Measurements from ENCODE around the gene DOCK3.

DOCK3 gene

GRCh38 chr3:51275111-51275805, 600.5 kb downstream of the DOCK3 start:
- Histone ChIP-seq H3K36me3 (ENCODE audit: control insufficient read depth, insufficient read depth, low read length) (no peaks in the 10 kb centered on the region), H2AK5ac (ENCODE audit: low read length) (no peak overlapping the region), H3K79me2 (ENCODE audit: control insufficient read depth, insufficient read depth, low read length) (no peaks in the 10 kb centered on the region), H3K18ac (ENCODE audit: low read length) (no peak overlapping the region), H2BK120ac (ENCODE audit: low read depth, low read length) (no peak overlapping the region), H2BK15ac (replicated peaks; ENCODE audit: low read depth) (no peak overlapping the region), H3K27me3 (ENCODE audit: insufficient read depth, low read length, poor library complexity) (no peaks in the 10 kb centered on the region), H3K56ac (ENCODE audit: low read length) (no peak overlapping the region), H2BK5ac (ENCODE audit: low read length) (no peak overlapping the region), H3K79me1 (ENCODE audit: low read length) (no peaks in the 10 kb centered on the region), H3K23ac (ENCODE audit: low read length) (no peak overlapping the region), H3K4me3 (ENCODE audit: low read length) (no peak overlapping the region), H4K8ac (ENCODE audit: low read depth, low read length) (no peak overlapping the region), H3K4me1 (ENCODE audit: control insufficient read depth, low read depth, low read length) (no peaks in the 10 kb centered on the region), H3K4me2 (ENCODE audit: low read length) (no peak overlapping the region), H3K27ac (ENCODE audit: low read depth, low read length) (no peak overlapping the region), H4K5ac (ENCODE audit: low read length) (no peak overlapping the region), H3K4ac (ENCODE audit: low read depth, low read length) (no peak overlapping the region), H3K9ac (ENCODE audit: low read length) (no peak overlapping the region)
- no CpG with 5 or more reads among the region's 5 CpGs for WGBS (ENCODE audit: extremely low coverage, insufficient coverage, low lambda C conversion rate)
- DNase-seq = no peak

- H3K79me2 ChIP-seq (ENCODE audit: control insufficient read depth, insufficient read depth, low read length) = no peaks in the 10 kb centered on the region
- no peak overlapping the region for H4K5ac ChIP-seq (ENCODE audit: low read length)
- H3K18ac ChIP-seq (ENCODE audit: low read length) = no peak overlapping the region
- no peak overlapping the region for H3K23ac ChIP-seq (ENCODE audit: low read length)
- H3K4ac ChIP-seq (ENCODE audit: low read depth, low read length) = no peak overlapping the region
- no peak overlapping the region for H2AK5ac ChIP-seq (ENCODE audit: low read length)
- no peak overlapping the region for H3K56ac ChIP-seq (ENCODE audit: low read length)
- no peak overlapping the region for H2BK120ac ChIP-seq (ENCODE audit: low read depth, low read length)
- H3K27ac ChIP-seq (ENCODE audit: low read depth, low read length) = no peak overlapping the region
- no peak overlapping the region for H3K9ac ChIP-seq (ENCODE audit: low read length)
- no peak overlapping the region for H4K8ac ChIP-seq (ENCODE audit: low read depth, low read length)
- no peaks in the 10 kb centered on the region for H3K79me1 ChIP-seq (ENCODE audit: low read length)
- no peak overlapping the region for H3K4me2 ChIP-seq (ENCODE audit: low read length)
- no peak overlapping the region for H2BK5ac ChIP-seq (ENCODE audit: low read length)
- no peaks in the 10 kb centered on the region for H3K36me3 ChIP-seq (ENCODE audit: control insufficient read depth, insufficient read depth, low read length)
- H3K4me3 ChIP-seq (ENCODE audit: low read length) = no peak overlapping the region
- H3K4me1 ChIP-seq (ENCODE audit: control insufficient read depth, low read depth, low read length) = no peaks in the 10 kb centered on the region
- no peak for DNase-seq
- no peak overlapping the region for H2BK15ac ChIP-seq (replicated peaks; ENCODE audit: low read depth)
- H3K27me3 ChIP-seq (ENCODE audit: insufficient read depth, low read length, poor library complexity) = no peaks in the 10 kb centered on the region
- WGBS (ENCODE audit: extremely low coverage, insufficient coverage, low lambda C conversion rate) = no CpG with 5 or more reads among the region's 1 CpG
These were observed 601.3 kb downstream of the DOCK3 start for GRCh38 chr3:51276046-51276445.

GRCh38 chr3:51279448-51279847, 604.7 kb downstream of the DOCK3 start:
- Histone ChIP-seq H3K56ac (ENCODE audit: low read length) (no peak overlapping the region), H3K36me3 (ENCODE audit: control insufficient read depth, insufficient read depth, low read length) (no peaks in the 10 kb centered on the region), H3K23ac (ENCODE audit: low read length) (no peak overlapping the region), H3K9ac (ENCODE audit: low read length) (no peak overlapping the region), H2BK5ac (ENCODE audit: low read length) (no peak overlapping the region), H3K79me1 (ENCODE audit: low read length) (no peaks in the 10 kb centered on the region), H3K18ac (ENCODE audit: low read length) (no peak overlapping the region), H2BK15ac (replicated peaks; ENCODE audit: low read depth) (no peak overlapping the region), H3K4ac (ENCODE audit: low read depth, low read length) (no peak overlapping the region), H2BK120ac (ENCODE audit: low read depth, low read length) (no peak overlapping the region), H4K8ac (ENCODE audit: low read depth, low read length) (no peak overlapping the region), H3K79me2 (ENCODE audit: control insufficient read depth, insufficient read depth, low read length) (no peaks in the 10 kb centered on the region), H3K27ac (ENCODE audit: low read depth, low read length) (no peak overlapping the region), H4K5ac (ENCODE audit: low read length) (no peak overlapping the region), H3K4me2 (ENCODE audit: low read length) (no peak overlapping the region), H3K27me3 (ENCODE audit: insufficient read depth, low read length, poor library complexity) (no peaks in the 10 kb centered on the region), H3K4me3 (ENCODE audit: low read length) (no peak overlapping the region), H3K4me1 (ENCODE audit: control insufficient read depth, low read depth, low read length) (no peaks in the 10 kb centered on the region), H2AK5ac (ENCODE audit: low read length) (no peak overlapping the region)
- DNase-seq = no peak
- no CpG with 5 or more reads among the region's 2 CpGs for WGBS (ENCODE audit: extremely low coverage, insufficient coverage, low lambda C conversion rate)

GRCh38 chr3:51280176-51280575, 605.4 kb downstream of the DOCK3 start:
- Histone ChIP-seq H3K23ac (ENCODE audit: low read length) (no peak overlapping the region), H4K5ac (ENCODE audit: low read length) (no peak overlapping the region), H2BK15ac (replicated peaks; ENCODE audit: low read depth) (no peak overlapping the region), H3K56ac (ENCODE audit: low read length) (no peak overlapping the region), H4K8ac (ENCODE audit: low read depth, low read length) (no peak overlapping the region), H2BK120ac (ENCODE audit: low read depth, low read length) (no peak overlapping the region), H2AK5ac (ENCODE audit: low read length) (no peak overlapping the region), H3K18ac (ENCODE audit: low read length) (no peak overlapping the region), H3K4me2 (ENCODE audit: low read length) (no peak overlapping the region), H3K79me2 (ENCODE audit: control insufficient read depth, insufficient read depth, low read length) (no peaks in the 10 kb centered on the region), H2BK5ac (ENCODE audit: low read length) (no peak overlapping the region), H3K9ac (ENCODE audit: low read length) (no peak overlapping the region), H3K36me3 (ENCODE audit: control insufficient read depth, insufficient read depth, low read length) (no peaks in the 10 kb centered on the region), H3K27ac (ENCODE audit: low read depth, low read length) (no peak overlapping the region), H3K27me3 (ENCODE audit: insufficient read depth, low read length, poor library complexity) (no peaks in the 10 kb centered on the region), H3K4ac (ENCODE audit: low read depth, low read length) (no peak overlapping the region), H3K4me3 (ENCODE audit: low read length) (no peak overlapping the region), H3K79me1 (ENCODE audit: low read length) (no peaks in the 10 kb centered on the region), H3K4me1 (ENCODE audit: control insufficient read depth, low read depth, low read length) (no peaks in the 10 kb centered on the region)
- no CpG with 5 or more reads among the region's 3 CpGs for WGBS (ENCODE audit: extremely low coverage, insufficient coverage, low lambda C conversion rate)
- DNase-seq = no peak

GRCh38 chr3:51282931-51283330, 608.2 kb downstream of the DOCK3 start:
- Histone ChIP-seq H3K56ac (ENCODE audit: low read length) (no peak overlapping the region), H3K4me3 (ENCODE audit: low read length) (no peak overlapping the region), H2AK5ac (ENCODE audit: low read length) (no peak overlapping the region), H3K4ac (ENCODE audit: low read depth, low read length) (no peak overlapping the region), H3K9ac (ENCODE audit: low read length) (no peak overlapping the region), H3K36me3 (ENCODE audit: control insufficient read depth, insufficient read depth, low read length) (no peaks in the 10 kb centered on the region), H2BK120ac (ENCODE audit: low read depth, low read length) (no peak overlapping the region), H4K8ac (ENCODE audit: low read depth, low read length) (no peak overlapping the region), H2BK5ac (ENCODE audit: low read length) (no peak overlapping the region), H3K27me3 (ENCODE audit: insufficient read depth, low read length, poor library complexity) (no peaks in the 10 kb centered on the region), H3K18ac (ENCODE audit: low read length) (no peak overlapping the region), H3K79me1 (ENCODE audit: low read length) (no peaks in the 10 kb centered on the region), H3K23ac (ENCODE audit: low read length) (no peak overlapping the region), H3K4me2 (ENCODE audit: low read length) (no peak overlapping the region), H3K79me2 (ENCODE audit: control insufficient read depth, insufficient read depth, low read length) (no peaks in the 10 kb centered on the region), H3K4me1 (ENCODE audit: control insufficient read depth, low read depth, low read length) (no peaks in the 10 kb centered on the region), H3K27ac (ENCODE audit: low read depth, low read length) (no peak overlapping the region), H2BK15ac (replicated peaks; ENCODE audit: low read depth) (no peak overlapping the region), H4K5ac (ENCODE audit: low read length) (no peak overlapping the region)
- no peak for DNase-seq
- WGBS (ENCODE audit: extremely low coverage, insufficient coverage, low lambda C conversion rate) = no CpG with 5 or more reads among the region's 1 CpG

- no peaks in the 10 kb centered on the region for H3K27me3 ChIP-seq (ENCODE audit: insufficient read depth, low read length, poor library complexity)
- H3K4me2 ChIP-seq (ENCODE audit: low read length) = no peak overlapping the region
- WGBS (ENCODE audit: extremely low coverage, insufficient coverage, low lambda C conversion rate) = no CpG with 5 or more reads among the region's 1 CpG
- no peaks in the 10 kb centered on the region for H3K79me1 ChIP-seq (ENCODE audit: low read length)
- H3K18ac ChIP-seq (ENCODE audit: low read length) = no peak overlapping the region
- no peaks in the 10 kb centered on the region for H3K4me1 ChIP-seq (ENCODE audit: control insufficient read depth, low read depth, low read length)
- H3K36me3 ChIP-seq (ENCODE audit: control insufficient read depth, insufficient read depth, low read length) = no peaks in the 10 kb centered on the region
- no peak overlapping the region for H4K5ac ChIP-seq (ENCODE audit: low read length)
- H2BK120ac ChIP-seq (ENCODE audit: low read depth, low read length) = no peak overlapping the region
- no peaks in the 10 kb centered on the region for H3K79me2 ChIP-seq (ENCODE audit: control insufficient read depth, insufficient read depth, low read length)
- no peak overlapping the region for H3K9ac ChIP-seq (ENCODE audit: low read length)
- no peak overlapping the region for H4K8ac ChIP-seq (ENCODE audit: low read depth, low read length)
- H3K27ac ChIP-seq (ENCODE audit: low read depth, low read length) = no peak overlapping the region
- no peak overlapping the region for H3K23ac ChIP-seq (ENCODE audit: low read length)
- H3K56ac ChIP-seq (ENCODE audit: low read length) = no peak overlapping the region
- no peak overlapping the region for H3K4ac ChIP-seq (ENCODE audit: low read depth, low read length)
- H2BK15ac ChIP-seq (replicated peaks; ENCODE audit: low read depth) = no peak overlapping the region
- H2BK5ac ChIP-seq (ENCODE audit: low read length) = no peak overlapping the region
- no peak overlapping the region for H3K4me3 ChIP-seq (ENCODE audit: low read length)
- H2AK5ac ChIP-seq (ENCODE audit: low read length) = no peak overlapping the region
- no peak for DNase-seq
These were observed 608.7 kb downstream of the DOCK3 start for GRCh38 chr3:51283421-51283820.

All from mesendoderm (in vitro differentiated cells).